ENCODE data around the gene PLCB1.
A peak's percentile ranks its signal among the peaks of the same experiment; 100 is the strongest.
"Not testable (repeated sequence)": the region's sequence is repeated elsewhere in the genome, so short reads cannot be mapped to it uniquely, and the experiment has no call there.

PLCB1 gene

DNA sequence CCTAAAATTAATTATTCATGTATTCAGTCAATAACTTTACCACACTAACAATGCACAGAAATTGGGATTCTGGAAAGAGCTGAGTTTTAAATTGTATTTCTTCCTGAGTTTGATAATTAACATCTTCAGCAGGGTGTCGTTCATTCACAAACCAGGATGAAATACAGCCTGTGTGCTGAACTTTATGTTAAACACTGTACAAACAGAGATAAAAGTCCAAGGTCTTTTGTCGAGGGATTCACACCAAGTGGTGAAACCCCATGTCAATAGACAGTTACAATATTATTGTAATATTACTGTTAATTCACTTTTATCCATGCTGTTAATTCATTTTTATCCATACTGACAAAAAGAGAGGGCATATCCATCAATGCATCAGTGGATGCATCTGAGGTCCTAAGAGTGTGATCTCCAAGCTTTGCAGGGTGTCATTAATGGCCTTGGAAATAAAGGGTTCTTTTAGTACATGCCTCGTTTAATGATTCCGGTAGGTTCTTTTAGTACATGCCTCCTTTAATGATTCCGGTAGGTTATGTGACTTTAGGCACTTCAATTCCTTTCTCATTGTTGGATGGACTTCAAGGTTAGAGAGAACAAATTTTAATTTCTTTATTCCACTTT lies 234.3 kb downstream of the PLCB1 start:
- DNase-seq (ENCODE audit: low spot score), result no peak

GRCh38 chr20:8367689-8368088 lies 235.6 kb downstream of the PLCB1 start:
- DNase-seq (ENCODE audit: low spot score), result no peak

DNA sequence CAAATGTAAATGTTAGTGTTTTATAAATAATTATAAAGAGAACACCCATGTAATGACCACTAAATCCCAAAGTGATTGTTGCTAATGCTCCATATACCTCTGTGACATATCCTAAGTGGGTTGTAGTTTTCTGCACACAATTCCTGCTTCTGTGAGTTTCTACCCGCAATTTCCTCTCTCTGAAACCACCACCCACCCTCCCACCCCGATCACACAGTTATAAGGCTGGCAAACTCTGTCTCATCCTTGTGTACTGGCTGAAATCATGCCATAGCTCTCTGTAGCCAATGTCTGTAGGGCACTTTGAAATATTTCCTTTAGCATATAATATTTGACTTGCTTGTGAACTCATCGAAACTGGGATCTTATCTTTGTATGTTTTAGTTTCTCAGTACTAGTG lies 236.6 kb downstream of the PLCB1 start:
- DNase-seq (ENCODE audit: low spot score), result no peak

DNA sequence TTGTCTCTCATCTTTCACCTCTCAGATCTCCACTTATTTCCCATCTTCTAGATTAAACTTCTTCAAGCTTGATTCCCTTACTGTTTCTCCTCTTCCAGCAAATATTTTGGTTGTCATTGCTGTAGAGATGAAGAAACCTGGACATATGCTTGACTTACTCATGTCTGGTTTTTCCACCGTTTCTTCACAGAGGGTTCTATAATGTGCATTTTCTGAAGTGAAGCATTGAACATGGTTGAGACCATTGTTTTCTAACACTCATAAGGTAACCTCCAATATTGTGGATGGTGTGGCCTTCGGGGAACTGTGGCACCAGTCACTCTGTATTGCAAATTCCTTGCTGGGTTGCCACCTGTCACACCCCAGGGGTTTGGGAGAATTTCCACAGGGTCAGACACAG lies 237.2 kb downstream of the PLCB1 start:
- DNase-seq (ENCODE audit: low spot score), result no peak

DNA sequence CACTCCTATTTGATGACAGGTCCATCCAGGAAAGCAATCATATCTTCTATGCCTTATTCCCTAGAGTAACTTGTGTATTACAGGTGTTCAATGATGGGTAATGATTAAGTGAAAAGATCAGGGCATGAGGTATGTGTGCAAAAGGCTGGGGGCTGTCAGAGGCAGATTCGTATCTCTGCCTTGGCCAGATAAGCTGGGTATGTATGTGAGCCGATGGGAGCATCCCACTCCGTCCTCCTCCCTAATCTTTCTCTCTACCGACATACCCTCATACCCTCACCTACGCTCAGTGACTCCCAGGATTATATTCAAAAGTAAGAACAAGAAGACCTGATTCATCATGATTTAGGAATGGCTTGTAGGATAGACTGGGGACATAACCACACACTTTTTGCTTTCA lies 238.7 kb downstream of the PLCB1 start:
- DNase-seq (ENCODE audit: low spot score), result no peak

DNA sequence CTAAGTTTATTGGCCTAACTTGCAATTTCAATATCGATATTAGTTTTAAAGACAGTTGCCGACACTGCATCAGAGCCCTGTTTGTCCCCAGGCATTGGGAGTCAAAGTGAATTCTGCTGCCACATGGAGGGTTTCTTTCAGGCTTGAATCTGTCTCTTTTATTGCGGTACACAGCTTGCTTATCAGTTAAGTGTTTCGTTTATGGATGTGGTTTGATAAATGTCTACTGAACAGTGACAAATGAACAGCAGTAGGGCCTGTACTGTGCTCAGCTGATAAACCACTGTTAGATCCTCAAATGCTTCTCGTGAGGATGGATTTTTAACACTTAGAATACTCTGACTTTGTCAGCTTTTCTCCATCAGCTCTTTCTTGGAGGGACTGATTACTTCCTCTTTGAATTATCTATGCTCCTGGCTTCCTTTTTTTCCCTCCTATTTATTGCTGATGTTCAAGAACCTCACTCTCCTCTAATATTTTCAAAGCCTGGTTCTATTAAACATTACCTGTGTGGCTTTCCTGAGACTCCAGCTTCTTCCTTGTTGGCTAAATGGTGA lies 240.8 kb downstream of the PLCB1 start:
- DNase-seq (ENCODE audit: low spot score), result no peak

- no peak for DNase-seq (ENCODE audit: low spot score)
Measured at GRCh38 chr20:8373579-8373978, 241.5 kb downstream of the PLCB1 start.

- DNase-seq (ENCODE audit: low spot score), result no peak
Measured at GRCh38 chr20:8375898-8376297, 243.8 kb downstream of the PLCB1 start.

GRCh38 chr20:8376940-8377339 lies 244.9 kb downstream of the PLCB1 start:
- no peak for DNase-seq (ENCODE audit: low spot score)

DNA sequence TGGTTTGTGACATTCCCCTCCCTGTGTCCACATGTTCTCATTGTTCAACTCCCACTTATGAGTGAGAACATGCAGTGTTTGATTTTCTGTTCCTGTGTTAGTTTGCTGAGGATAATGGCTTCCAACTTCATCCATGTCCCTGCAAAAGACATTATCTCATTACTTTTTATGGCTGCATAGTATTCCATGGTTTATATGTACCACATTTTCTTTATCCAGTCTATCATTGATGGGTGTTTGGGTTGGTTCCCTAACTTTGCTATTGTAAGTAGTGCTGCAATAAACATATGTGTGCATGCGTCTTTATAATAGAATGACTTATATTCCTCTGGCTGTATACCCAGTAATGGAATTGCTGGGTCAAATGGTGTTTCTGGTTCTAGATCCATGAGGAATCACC lies 247.1 kb downstream of the PLCB1 start:
- not testable (repeated sequence) for DNase-seq (ENCODE audit: low spot score)

GRCh38 chr20:8385247-8385646 lies 253.2 kb downstream of the PLCB1 start:
- peak; percentile 87 for DNase-seq (ENCODE audit: low spot score)

- DNase-seq (ENCODE audit: low spot score), result no peak
Measured at GRCh38 chr20:8386991-8387390, 254.9 kb downstream of the PLCB1 start.

DNA sequence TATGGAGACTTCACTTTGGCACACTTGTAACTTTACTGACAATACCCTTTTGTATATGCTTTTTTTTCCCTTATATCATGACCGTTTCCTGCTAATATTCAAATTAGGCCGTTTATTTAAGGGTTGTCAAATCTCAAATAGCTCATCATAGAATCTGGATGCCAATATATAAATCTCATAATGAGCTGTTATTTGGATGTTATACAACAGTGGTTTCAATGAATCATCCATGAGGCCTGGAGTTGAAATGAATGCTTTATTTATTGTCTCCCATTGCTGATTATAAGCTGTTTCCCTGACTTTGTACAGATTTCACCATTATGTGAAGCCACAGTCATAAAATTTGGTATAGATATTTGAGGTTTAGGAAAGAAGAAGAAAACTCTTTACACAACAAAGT lies 256.1 kb downstream of the PLCB1 start:
- DNase-seq (ENCODE audit: low spot score), result no peak

GRCh38 chr20:8388707-8389106 lies 256.6 kb downstream of the PLCB1 start:
- no peak for DNase-seq (ENCODE audit: low spot score)

DNA sequence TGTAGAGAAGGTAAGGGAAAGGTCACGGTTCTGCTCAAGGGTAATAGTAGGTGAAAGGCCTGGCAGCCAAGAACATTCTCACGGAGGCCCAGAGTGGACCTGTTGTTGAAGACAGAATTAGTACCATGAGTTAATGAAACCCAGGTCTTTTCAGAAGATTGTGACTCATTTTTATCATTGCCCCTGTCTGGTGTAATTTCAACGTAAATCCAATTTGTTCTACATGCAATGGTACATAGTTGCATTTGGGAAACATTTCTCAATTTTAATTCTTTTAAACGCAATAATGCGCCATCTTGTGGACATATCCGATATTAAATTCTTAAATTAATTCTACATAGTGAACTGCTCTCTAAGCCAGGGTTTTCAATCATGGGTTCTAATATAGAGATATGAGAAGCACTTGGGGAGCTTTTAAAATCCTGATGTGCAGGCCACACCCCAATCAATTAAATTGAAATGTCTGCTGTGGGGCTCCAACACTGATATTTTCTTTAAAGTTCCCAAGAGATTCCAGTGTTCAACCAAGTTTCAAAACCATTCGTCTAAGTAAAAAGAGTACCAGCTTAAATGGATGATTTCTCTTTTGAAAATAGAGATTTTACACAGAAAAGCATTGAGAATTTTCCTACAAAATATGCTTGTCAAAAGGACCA lies 257.4 kb downstream of the PLCB1 start:
- DNase-seq (ENCODE audit: low spot score), result peak; percentile 37

DNA sequence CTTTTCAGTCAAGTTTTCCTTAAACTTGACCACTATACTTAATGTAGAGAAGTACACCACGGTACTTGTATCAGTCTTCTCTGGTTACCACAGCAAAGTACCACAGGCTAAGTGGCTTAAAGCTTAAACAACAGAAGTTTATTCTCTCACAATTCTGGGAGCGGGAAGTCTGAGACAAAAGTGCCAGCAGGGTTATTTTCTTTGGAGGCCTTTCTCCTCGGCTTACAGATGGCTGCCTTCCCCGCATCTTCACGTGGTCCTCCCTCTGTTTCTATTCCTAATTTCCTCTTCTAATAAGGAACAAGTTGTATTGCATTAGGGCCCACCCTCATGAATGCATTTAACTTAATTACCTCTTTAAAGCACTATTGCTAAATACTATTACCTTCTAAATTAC lies 258.0 kb downstream of the PLCB1 start:
- no peak for DNase-seq (ENCODE audit: low spot score)

- DNase-seq (ENCODE audit: low spot score), result no peak
Measured at GRCh38 chr20:8390500-8390899, 258.4 kb downstream of the PLCB1 start.

GRCh38 chr20:8393381-8393780 lies 261.3 kb downstream of the PLCB1 start:
- no peak for DNase-seq (ENCODE audit: low spot score)

- DNase-seq (ENCODE audit: low spot score), result no peak
Measured at GRCh38 chr20:8394308-8394945, 262.4 kb downstream of the PLCB1 start.

GRCh38 chr20:8395956-8396355 lies 263.9 kb downstream of the PLCB1 start:
- no peak for DNase-seq (ENCODE audit: low spot score)

GRCh38 chr20:8398263-8399051 lies 266.4 kb downstream of the PLCB1 start:
- DNase-seq (ENCODE audit: low spot score), result no peak

- no peak for DNase-seq (ENCODE audit: low spot score)
Measured at GRCh38 chr20:8399947-8400346, 267.9 kb downstream of the PLCB1 start.

All from SK-N-DZ (cell line).